ENCODE measurements around the gene HDAC4. TPM values are rescaled to one million over a fixed set of nuclear protein-coding genes. Genes with fewer than 3 reads are reported as not detected.

HDAC4 gene
- total RNA-seq, 1 experiment from 2014 or later, result 11.3 TPM

GRCh38 chr2:239109928-239110545 is 290.8 kb downstream of the HDAC4 start:
- no peak overlapping the region for H3K4me3 ChIP-seq
- H3K4me1 ChIP-seq, result peaks cover 8% of the 10 kb centered on the region; the same call in 1 of the 2 replicates
- H3K9me3 ChIP-seq (replicated peaks), result no peaks in the 10 kb centered on the region
- no peaks in the 10 kb centered on the region for H3K36me3 ChIP-seq
- no peaks in the 10 kb centered on the region for H3K27me3 ChIP-seq
- H3K27ac ChIP-seq, result no peak overlapping the region
- no peak for DNase-seq

GRCh38 chr2:239109041-239109927 is 291.5 kb downstream of the HDAC4 start:
- no peaks in the 10 kb centered on the region for H3K27me3 ChIP-seq
- no peak overlapping the region for H3K4me3 ChIP-seq
- H3K36me3 ChIP-seq, result no peaks in the 10 kb centered on the region
- no peak overlapping the region for H3K27ac ChIP-seq
- peaks cover 8% of the 10 kb centered on the region; the same call in 1 of the 2 replicates for H3K4me1 ChIP-seq
- no peak for DNase-seq
- no peaks in the 10 kb centered on the region for H3K9me3 ChIP-seq (replicated peaks)

- Histone ChIP-seq H3K9me3 (replicated peaks) (no peaks in the 10 kb centered on the region), H3K27ac (no peak overlapping the region), H3K4me1 (peaks cover 8% of the 10 kb centered on the region; the same call in 1 of the 2 replicates)
These were observed 292.4 kb downstream of the HDAC4 start for GRCh38 chr2:239108459-239108858.

GRCh38 chr2:239107936-239108335 is 292.9 kb downstream of the HDAC4 start:
- Histone ChIP-seq H3K9me3 (replicated peaks) (no peaks in the 10 kb centered on the region), H3K27ac (no peak overlapping the region), H3K36me3 (no peaks in the 10 kb centered on the region), H3K4me3 (no peak overlapping the region), H3K4me1 (peaks cover 8% of the 10 kb centered on the region; the same call in 1 of the 2 replicates), H3K27me3 (no peaks in the 10 kb centered on the region)
- no peak for DNase-seq

More at GRCh38 chr2:239108459-239108858, 292.4 kb downstream of the HDAC4 start:
- Histone ChIP-seq H3K4me3 (no peak overlapping the region), H3K36me3 (no peaks in the 10 kb centered on the region), H3K27me3 (no peaks in the 10 kb centered on the region)
- no peak for DNase-seq

GRCh38 chr2:239106966-239107365 is 293.9 kb downstream of the HDAC4 start:
- peak; percentile 71 to 73 for DNase-seq
- Histone ChIP-seq H3K4me1 (peaks cover 8% of the 10 kb centered on the region; the same call in 1 of the 2 replicates), H3K36me3 (no peaks in the 10 kb centered on the region), H3K9me3 (replicated peaks) (no peaks in the 10 kb centered on the region), H3K27ac (no peak overlapping the region), H3K27me3 (no peaks in the 10 kb centered on the region), H3K4me3 (no peak overlapping the region)

- Histone ChIP-seq H3K27me3 (no peaks in the 10 kb centered on the region), H3K4me3 (no peak overlapping the region), H3K36me3 (no peaks in the 10 kb centered on the region), H3K4me1 (peaks cover 8% of the 10 kb centered on the region; the same call in 1 of the 2 replicates), H3K9me3 (replicated peaks) (no peaks in the 10 kb centered on the region), H3K27ac (no peak overlapping the region)
- DNase-seq, result peak; percentile 72 to 80
These were observed 294.4 kb downstream of the HDAC4 start for GRCh38 chr2:239106314-239106908.

- H3K4me3 ChIP-seq, result no peak overlapping the region
- no peaks in the 10 kb centered on the region for H3K9me3 ChIP-seq (replicated peaks)
- no peaks in the 10 kb centered on the region for H3K27me3 ChIP-seq
- no peak for DNase-seq
- no peaks in the 10 kb centered on the region for H3K36me3 ChIP-seq
- no peak overlapping the region for H3K27ac ChIP-seq
- H3K4me1 ChIP-seq, result peaks cover 8% of the 10 kb centered on the region; the same call in 1 of the 2 replicates
These were observed 295.6 kb downstream of the HDAC4 start for GRCh38 chr2:239105234-239105633.

- DNase-seq, result no peak
- Histone ChIP-seq H3K4me3 (no peak overlapping the region), H3K27me3 (no peaks in the 10 kb centered on the region), H3K4me1 (peaks cover 8% of the 10 kb centered on the region; the same call in 1 of the 2 replicates), H3K27ac (no peak overlapping the region), H3K36me3 (no peaks in the 10 kb centered on the region), H3K9me3 (replicated peaks) (no peaks in the 10 kb centered on the region)
These were observed 296.0 kb downstream of the HDAC4 start for GRCh38 chr2:239104800-239105199.

- Histone ChIP-seq H3K4me3 (no peak overlapping the region), H3K4me1 (peaks cover 8% of the 10 kb centered on the region; the same call in 1 of the 2 replicates), H3K36me3 (no peaks in the 10 kb centered on the region), H3K27me3 (no peaks in the 10 kb centered on the region), H3K27ac (no peak overlapping the region), H3K9me3 (replicated peaks) (no peaks in the 10 kb centered on the region)
- DNase-seq, result no peak
These were observed 297.4 kb downstream of the HDAC4 start for GRCh38 chr2:239103125-239104098.

GRCh38 chr2:239102266-239102665 is 298.6 kb downstream of the HDAC4 start:
- no peaks in the 10 kb centered on the region for H3K36me3 ChIP-seq
- no peak for DNase-seq
- H3K4me1 ChIP-seq, result peaks cover 8% of the 10 kb centered on the region; the same call in 1 of the 2 replicates
- H3K27ac ChIP-seq, result no peak overlapping the region
- H3K9me3 ChIP-seq (replicated peaks), result no peaks in the 10 kb centered on the region
- H3K27me3 ChIP-seq, result no peaks in the 10 kb centered on the region
- no peak overlapping the region for H3K4me3 ChIP-seq

- Histone ChIP-seq H3K27me3 (no peaks in the 10 kb centered on the region), H3K36me3 (no peaks in the 10 kb centered on the region), H3K9me3 (replicated peaks) (no peaks in the 10 kb centered on the region), H3K27ac (no peak overlapping the region), H3K4me3 (no peak overlapping the region), H3K4me1 (peaks cover 4% of the 10 kb centered on the region; the same call in 1 of the 2 replicates)
- no peak for DNase-seq
These were observed 299.0 kb downstream of the HDAC4 start for GRCh38 chr2:239101807-239102206.

GRCh38 chr2:239101071-239101470 is 299.7 kb downstream of the HDAC4 start:
- no peaks in the 10 kb centered on the region for H3K4me1 ChIP-seq
- no peaks in the 10 kb centered on the region for H3K9me3 ChIP-seq (replicated peaks)
- no peak overlapping the region for H3K4me3 ChIP-seq
- no peaks in the 10 kb centered on the region for H3K36me3 ChIP-seq
- no peak overlapping the region for H3K27ac ChIP-seq
- no peaks in the 10 kb centered on the region for H3K27me3 ChIP-seq
- no peak for DNase-seq

- Histone ChIP-seq H3K9me3 (replicated peaks) (no peaks in the 10 kb centered on the region), H3K27me3 (no peaks in the 10 kb centered on the region), H3K27ac (no peak overlapping the region), H3K4me1 (no peaks in the 10 kb centered on the region), H3K4me3 (no peak overlapping the region), H3K36me3 (no peaks in the 10 kb centered on the region)
- no peak for DNase-seq
These were observed 301.3 kb downstream of the HDAC4 start for GRCh38 chr2:239099474-239099873.

Data from SJCRH30 (cell line).